Measurements from ENCODE around the gene CACNA1B.
"Not testable (repeated sequence)": the region's sequence is repeated elsewhere in the genome, so short reads cannot be mapped to it uniquely, and the experiment has no call there.

Gene CACNA1B

GRCh38 chr9:138099803-138100598 lies 222.4 kb downstream of the CACNA1B start:
- no peak for DNase-seq (ENCODE audit: low spot score)

- DNase-seq (ENCODE audit: low spot score), result peak; percentile 42
Observed at GRCh38 chr9:138100711-138101350, 223.2 kb downstream of the CACNA1B start.

DNA sequence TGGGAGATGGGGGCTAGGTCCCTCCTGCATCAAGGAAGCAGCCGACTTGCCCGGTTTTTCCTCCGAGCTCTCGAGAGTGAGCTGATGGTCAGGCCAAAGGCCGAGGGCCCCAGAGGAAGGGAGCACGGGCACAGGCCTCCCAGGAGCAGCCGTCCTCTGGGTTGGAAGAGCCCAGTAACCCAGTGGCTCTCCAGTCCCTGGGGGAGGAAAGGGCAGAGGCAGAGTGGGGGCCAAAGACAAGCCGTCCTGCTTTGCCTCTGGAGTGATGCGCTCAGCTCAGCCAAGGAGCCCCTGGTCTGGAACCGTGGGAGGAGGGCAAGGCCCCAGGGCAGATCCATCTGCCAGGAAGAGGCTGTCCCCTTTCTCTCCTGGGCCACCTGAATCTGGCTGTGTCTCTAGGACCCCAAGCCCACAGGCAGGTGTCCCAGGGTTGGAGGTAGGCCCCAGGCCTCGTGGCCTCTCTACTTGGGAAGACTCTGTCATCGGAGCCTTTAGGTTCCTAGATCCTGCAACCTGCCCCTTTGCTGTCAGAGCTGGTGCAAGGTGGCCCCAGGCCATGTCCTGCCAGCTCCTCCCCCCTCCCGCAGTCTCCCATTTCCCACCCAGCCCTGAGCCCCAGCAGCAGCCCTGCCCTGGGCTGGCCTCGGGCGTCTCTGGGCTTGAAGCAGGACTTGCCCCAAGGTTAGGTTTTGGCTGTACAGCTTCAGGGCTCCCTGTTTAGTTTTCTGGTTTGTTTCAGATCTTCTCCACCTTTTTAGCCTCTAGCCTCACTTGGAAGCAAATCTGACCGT lies 224.1 kb downstream of the CACNA1B start:
- no peak for DNase-seq (ENCODE audit: low spot score)

GRCh38 chr9:138102246-138103051 lies 224.9 kb downstream of the CACNA1B start:
- no peak for DNase-seq (ENCODE audit: low spot score)

- DNase-seq (ENCODE audit: low spot score), result no peak
Observed at GRCh38 chr9:138103111-138103848, 225.7 kb downstream of the CACNA1B start.

GRCh38 chr9:138103849-138104206 lies 226.2 kb downstream of the CACNA1B start:
- no peak for DNase-seq (ENCODE audit: low spot score)

- DNase-seq (ENCODE audit: low spot score), result no peak
Observed at GRCh38 chr9:138104251-138105122, 226.9 kb downstream of the CACNA1B start.

- no peak for DNase-seq (ENCODE audit: low spot score)
Observed at GRCh38 chr9:138105123-138105415, 227.5 kb downstream of the CACNA1B start.

GRCh38 chr9:138105561-138106505 lies 228.3 kb downstream of the CACNA1B start:
- no peak for DNase-seq (ENCODE audit: low spot score)

- not testable (repeated sequence) for DNase-seq (ENCODE audit: low spot score)
Observed at GRCh38 chr9:138107039-138107438, 229.5 kb downstream of the CACNA1B start.

DNA sequence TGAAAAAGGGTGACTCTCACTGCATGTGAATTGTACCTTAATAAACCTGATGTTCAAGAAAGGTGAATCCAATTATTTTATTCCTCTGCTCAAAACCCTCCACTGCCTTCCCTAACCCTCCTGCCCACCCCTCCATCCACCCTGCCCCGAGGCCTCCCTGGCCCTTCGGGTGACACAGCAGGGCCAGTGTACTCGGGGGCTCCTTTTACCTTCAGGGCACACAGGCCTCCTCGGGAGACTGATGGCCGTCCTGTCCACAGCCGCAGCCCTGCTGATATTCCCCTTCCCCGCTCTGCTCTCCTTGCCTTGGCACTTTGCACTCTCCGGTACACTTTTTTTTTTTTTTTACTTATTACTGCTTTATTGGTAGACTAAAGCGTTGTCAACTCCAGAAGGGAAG lies 234.0 kb downstream of the CACNA1B start:
- no peak for DNase-seq (ENCODE audit: low spot score)

DNA sequence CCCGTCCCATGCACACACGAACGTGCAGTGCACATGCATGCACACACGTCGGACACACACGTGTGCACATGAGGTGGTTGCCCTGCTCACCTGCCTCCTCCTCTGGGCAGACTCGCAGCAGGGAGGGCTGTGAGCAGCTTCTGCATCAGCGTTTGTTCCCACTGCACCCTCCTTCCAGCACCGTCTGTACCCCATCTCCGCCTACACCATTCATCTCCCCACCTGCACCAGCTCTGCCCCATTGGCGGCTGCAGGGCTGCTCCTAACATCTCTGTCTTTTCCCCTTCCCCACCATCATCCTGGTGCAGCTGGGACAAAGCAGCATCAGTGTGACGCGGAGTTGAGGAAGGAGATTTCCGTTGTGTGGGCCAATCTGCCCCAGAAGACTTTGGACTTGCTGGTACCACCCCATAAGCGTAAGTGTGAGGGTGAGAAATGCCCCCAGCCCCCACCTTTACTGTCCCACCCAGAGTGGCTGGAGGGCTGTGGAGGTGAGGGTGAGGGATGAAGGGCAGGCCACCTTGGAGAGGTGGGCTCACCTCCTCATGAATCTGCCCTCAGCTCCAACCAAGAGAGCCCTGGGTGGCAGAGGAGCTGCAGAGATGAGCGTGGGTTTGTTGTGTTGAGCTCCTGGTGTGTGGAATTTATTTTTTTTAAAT lies 234.6 kb downstream of the CACNA1B start:
- DNase-seq (ENCODE audit: low spot score), result no peak

GRCh38 chr9:138112791-138113600 lies 235.4 kb downstream of the CACNA1B start:
- DNase-seq (ENCODE audit: low spot score), result no peak

GRCh38 chr9:138113701-138114325 lies 236.2 kb downstream of the CACNA1B start:
- not testable (repeated sequence) for DNase-seq (ENCODE audit: low spot score)

DNA sequence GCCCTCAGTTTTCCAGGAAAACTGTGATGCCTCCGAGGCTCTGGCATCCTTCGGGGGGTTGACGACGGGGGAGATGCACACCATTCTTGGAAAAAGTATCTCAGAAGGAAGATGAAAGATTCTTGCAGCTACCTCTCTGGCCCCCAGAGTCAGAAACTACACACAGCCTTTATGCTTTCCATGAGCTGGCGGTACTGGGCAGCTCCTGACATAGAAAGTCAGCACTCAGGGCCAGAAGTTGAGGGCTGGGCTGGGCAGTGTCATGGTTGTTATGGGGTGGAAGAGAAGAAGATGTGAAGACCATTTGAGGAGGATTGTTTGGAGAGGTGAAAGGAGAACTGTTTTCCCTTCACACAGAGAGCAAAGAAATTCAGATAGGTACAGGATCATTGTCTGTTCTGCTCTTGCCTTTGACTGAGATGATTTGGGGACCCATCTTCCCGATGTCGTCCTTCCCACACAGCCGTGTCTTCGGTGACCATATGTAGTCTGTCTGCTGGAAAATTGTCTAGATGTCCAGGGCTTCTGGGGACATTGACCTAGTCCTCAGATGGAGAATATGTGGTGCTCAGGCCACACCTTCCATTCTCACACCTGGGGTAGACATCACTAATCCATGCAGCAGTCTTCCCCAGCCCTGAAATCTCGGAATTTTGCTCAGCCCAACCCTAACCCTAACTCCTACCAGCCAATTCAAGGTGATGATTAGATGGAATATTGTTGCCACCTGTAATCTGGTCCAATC lies 237.1 kb downstream of the CACNA1B start:
- no peak for DNase-seq (ENCODE audit: low spot score)

GRCh38 chr9:138115506-138115905 lies 237.9 kb downstream of the CACNA1B start:
- no peak for DNase-seq (ENCODE audit: low spot score)

- DNase-seq (ENCODE audit: low spot score), result no peak
Observed at GRCh38 chr9:138116521-138116920, 238.9 kb downstream of the CACNA1B start.

Data from COLO829 (cell line).